ENCODE results near the gene CAND2. TPM values are rescaled to one million over a fixed set of nuclear protein-coding genes. Genes with fewer than 3 reads are reported as not detected.

Gene CAND2
- polyA plus RNA-seq, 4 donors: 0.27 to 1.5 (median 1.3) TPM; not detected in 1

DNA sequence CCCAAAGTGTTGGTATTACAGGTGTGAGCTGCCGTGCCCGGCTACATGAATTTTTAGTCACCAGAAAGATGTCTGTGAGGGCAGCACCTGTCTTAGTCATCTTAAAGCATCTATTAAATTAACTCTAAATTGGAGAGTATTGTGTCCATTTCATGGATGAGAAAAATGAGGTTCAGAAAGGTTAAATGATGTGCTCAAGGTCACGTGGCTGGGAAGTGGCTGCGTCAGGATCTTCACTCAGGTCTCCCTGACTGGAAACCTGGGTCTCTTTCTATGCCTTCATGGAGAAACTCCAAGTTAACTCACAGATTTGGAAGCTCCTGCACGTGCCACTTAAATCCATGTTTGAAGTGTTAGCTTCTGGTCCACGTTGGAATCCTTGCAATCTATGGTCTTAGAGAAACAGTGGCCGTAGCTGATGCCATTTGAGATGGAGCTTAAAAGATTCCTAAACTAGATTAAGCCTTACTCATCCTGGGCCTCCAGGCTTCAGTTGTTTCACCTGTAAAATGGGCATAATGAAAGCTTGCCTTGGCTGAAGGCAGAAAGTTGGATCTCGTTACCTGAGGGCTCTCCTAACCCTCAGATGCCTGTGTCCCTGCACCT, 32.2 kb upstream of the CAND2 start:
- Histone ChIP-seq H3K9me3 (ENCODE audit: control insufficient read depth in 2 of 2, insufficient read depth in 1 of 2, low read depth in 1 of 2, low read length in 1 of 2) (no peaks in the 10 kb centered on the region), H3K27me3 (ENCODE audit: control insufficient read depth in 3 of 3, insufficient read depth in 3 of 3, low read length in 3 of 3) (no peaks in the 10 kb centered on the region), H3K27ac (ENCODE audit: low read depth in 1 of 3, low read length in 2 of 3) (no peak overlapping the region), H3K4me3 (ENCODE audit: low read depth in 1 of 3, low read length in 3 of 3) (no peak overlapping the region), H3K36me3 (ENCODE audit: control insufficient read depth in 3 of 3, insufficient read depth in 2 of 3, low read depth in 1 of 3, low read length in 3 of 3) (no peaks in the 10 kb centered on the region), H3K4me1 (ENCODE audit: control insufficient read depth in 3 of 3, insufficient read depth in 2 of 3, low read depth in 1 of 3, low read length in 2 of 3) (no peaks in the 10 kb centered on the region)
- WGBS, 3 donors: 72 to 80% (median 76%) methylated on average over 8 of the region's 8 CpGs
- FAIRE-seq: no peak
- no peak for DNase-seq

GRCh38 chr3:12766541-12766940, 29.9 kb upstream of the CAND2 start:
- H3K4me3 ChIP-seq (ENCODE audit: low read depth in 1 of 3, low read length in 3 of 3): no peak overlapping the region
- H3K27me3 ChIP-seq (ENCODE audit: control insufficient read depth in 3 of 3, insufficient read depth in 3 of 3, low read length in 3 of 3): no peaks in the 10 kb centered on the region
- no peaks in the 10 kb centered on the region for H3K36me3 ChIP-seq (ENCODE audit: control insufficient read depth in 3 of 3, insufficient read depth in 2 of 3, low read depth in 1 of 3, low read length in 3 of 3)
- no peaks in the 10 kb centered on the region for H3K9me3 ChIP-seq (ENCODE audit: control insufficient read depth in 2 of 2, insufficient read depth in 1 of 2, low read depth in 1 of 2, low read length in 1 of 2)
- H3K27ac ChIP-seq (ENCODE audit: low read depth in 1 of 3, low read length in 2 of 3): no peak overlapping the region
- FAIRE-seq (no peak), DNase-seq (no peak)
- no peaks in the 10 kb centered on the region for H3K4me1 ChIP-seq (ENCODE audit: control insufficient read depth in 3 of 3, insufficient read depth in 2 of 3, low read depth in 1 of 3, low read length in 2 of 3)
- 65 to 82% (median 74%) methylated on average over 6 of the region's 6 CpGs for WGBS, 3 donors

DNA sequence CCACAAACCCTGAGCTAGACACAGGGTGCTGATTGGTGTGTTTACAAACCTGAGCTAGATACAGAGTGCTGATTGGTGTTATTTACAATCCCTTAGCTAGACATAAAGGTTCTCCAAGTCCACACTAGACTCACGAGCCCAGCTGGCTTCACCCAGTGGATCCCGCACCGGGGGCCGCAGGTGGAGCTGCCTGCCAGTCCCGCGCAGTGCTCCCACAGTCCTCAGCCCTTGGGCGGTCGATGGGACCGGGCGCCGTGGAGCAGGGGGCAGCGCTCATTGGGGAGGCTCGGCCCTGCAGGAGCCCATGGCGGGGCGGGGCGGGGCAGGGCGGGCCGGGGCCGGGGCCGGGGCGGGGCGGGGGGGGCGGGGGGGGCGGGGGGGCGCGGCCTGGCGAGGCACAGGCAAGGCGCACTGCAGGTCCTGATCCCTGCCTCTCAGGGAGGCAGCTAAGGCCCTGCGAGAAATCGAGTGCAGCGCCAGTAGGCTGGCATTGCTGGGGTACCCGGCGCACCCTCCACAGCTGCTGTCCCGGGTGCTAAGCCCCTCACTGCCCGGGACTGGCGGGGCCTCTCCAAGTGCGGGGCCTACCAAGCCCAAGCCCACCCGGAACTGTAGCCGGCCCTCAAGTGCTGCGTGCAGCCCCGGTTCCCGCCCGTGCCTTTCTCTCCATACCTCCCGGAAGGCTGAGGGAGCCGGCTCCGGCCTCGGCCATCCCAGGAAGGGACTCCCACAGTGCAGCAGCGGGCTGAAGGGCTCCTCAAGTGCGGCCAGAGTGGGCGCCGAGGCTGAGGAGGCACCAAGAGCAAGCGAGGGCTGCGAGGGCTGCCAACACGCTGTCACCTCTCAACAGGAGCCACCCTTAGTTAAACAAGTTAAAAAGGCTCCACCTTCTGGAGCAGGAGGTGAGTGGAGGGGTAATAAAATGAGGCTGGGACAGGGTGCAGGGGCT, 27.6 kb upstream of the CAND2 start:
- FAIRE-seq (no peak), DNase-seq (no peak)
- H3K36me3 ChIP-seq (ENCODE audit: control insufficient read depth in 3 of 3, insufficient read depth in 2 of 3, low read depth in 1 of 3, low read length in 3 of 3): no peaks in the 10 kb centered on the region
- WGBS, 3 donors: 74 to 84% (median 81%) methylated on average over 35 to 54 of the region's 54 CpGs
- no peaks in the 10 kb centered on the region for H3K27me3 ChIP-seq (ENCODE audit: control insufficient read depth in 3 of 3, insufficient read depth in 3 of 3, low read length in 3 of 3)
- H3K9me3 ChIP-seq (ENCODE audit: control insufficient read depth in 2 of 2, insufficient read depth in 1 of 2, low read depth in 1 of 2, low read length in 1 of 2): no peaks in the 10 kb centered on the region
- no peaks in the 10 kb centered on the region for H3K4me1 ChIP-seq (ENCODE audit: control insufficient read depth in 3 of 3, insufficient read depth in 2 of 3, low read depth in 1 of 3, low read length in 2 of 3)
- no peak overlapping the region for H3K4me3 ChIP-seq (ENCODE audit: low read depth in 1 of 3, low read length in 3 of 3)
- no peak overlapping the region for H3K27ac ChIP-seq (ENCODE audit: low read depth in 1 of 3, low read length in 2 of 3)

DNA sequence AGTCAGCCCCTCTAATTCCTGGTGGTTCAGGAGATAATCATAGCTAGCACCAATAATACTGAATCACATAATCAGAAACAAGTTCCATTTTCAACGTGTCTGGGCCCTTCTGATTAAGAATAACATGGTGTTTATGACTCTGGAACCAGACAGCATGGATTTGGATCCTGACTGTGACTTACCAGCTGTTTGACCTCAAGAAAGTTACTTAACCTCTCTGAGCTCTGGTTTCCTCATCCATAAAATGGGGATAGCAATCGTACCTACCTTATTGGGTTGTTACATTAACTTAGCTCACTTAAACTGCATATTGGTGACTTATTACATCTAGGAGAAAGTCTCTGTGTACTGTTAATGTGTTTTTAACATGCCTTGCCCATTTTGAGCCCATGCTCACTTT, 26.7 kb upstream of the CAND2 start:
- WGBS, 3 donors: 58 to 75% (median 65%) methylated on average over 2 of the region's 2 CpGs
- H3K4me1 ChIP-seq (ENCODE audit: control insufficient read depth in 3 of 3, insufficient read depth in 2 of 3, low read depth in 1 of 3, low read length in 2 of 3): no peaks in the 10 kb centered on the region
- no peak overlapping the region for H3K27ac ChIP-seq (ENCODE audit: low read depth in 1 of 3, low read length in 2 of 3)
- no peaks in the 10 kb centered on the region for H3K9me3 ChIP-seq (ENCODE audit: control insufficient read depth in 2 of 2, insufficient read depth in 1 of 2, low read depth in 1 of 2, low read length in 1 of 2)
- no peaks in the 10 kb centered on the region for H3K36me3 ChIP-seq (ENCODE audit: control insufficient read depth in 3 of 3, insufficient read depth in 2 of 3, low read depth in 1 of 3, low read length in 3 of 3)
- DNase-seq (no peak), FAIRE-seq (no peak)
- no peak overlapping the region for H3K4me3 ChIP-seq (ENCODE audit: low read depth in 1 of 3, low read length in 3 of 3)
- no peaks in the 10 kb centered on the region for H3K27me3 ChIP-seq (ENCODE audit: control insufficient read depth in 3 of 3, insufficient read depth in 3 of 3, low read length in 3 of 3)

DNA sequence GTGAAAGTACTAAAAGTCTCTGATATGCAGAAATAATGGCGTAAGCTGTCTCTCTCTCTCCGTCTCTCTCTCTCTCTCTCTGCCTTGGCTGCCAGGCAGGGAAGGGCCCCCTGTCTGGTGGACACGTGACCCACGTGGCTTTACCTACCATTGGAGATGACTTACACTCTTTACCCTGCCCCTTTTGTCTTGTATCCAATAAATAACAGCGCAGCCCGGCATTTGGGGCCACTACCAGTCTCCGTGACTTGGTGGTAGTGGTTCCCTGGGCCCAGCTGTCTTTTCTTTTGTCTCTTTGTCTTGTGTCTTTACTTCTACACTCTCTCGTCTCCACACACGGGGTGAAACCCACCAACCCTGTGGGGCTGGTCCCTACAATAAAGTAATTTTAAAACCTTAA, 25.2 kb upstream of the CAND2 start:
- Histone ChIP-seq H3K9me3 (ENCODE audit: control insufficient read depth in 2 of 2, insufficient read depth in 1 of 2, low read depth in 1 of 2, low read length in 1 of 2) (no peaks in the 10 kb centered on the region), H3K36me3 (ENCODE audit: control insufficient read depth in 3 of 3, insufficient read depth in 2 of 3, low read depth in 1 of 3, low read length in 3 of 3) (no peaks in the 10 kb centered on the region), H3K4me1 (ENCODE audit: control insufficient read depth in 3 of 3, insufficient read depth in 2 of 3, low read depth in 1 of 3, low read length in 2 of 3) (no peaks in the 10 kb centered on the region), H3K4me3 (ENCODE audit: low read depth in 1 of 3, low read length in 3 of 3) (no peak overlapping the region), H3K27ac (ENCODE audit: low read depth in 1 of 3, low read length in 2 of 3) (no peak overlapping the region), H3K27me3 (ENCODE audit: control insufficient read depth in 3 of 3, insufficient read depth in 3 of 3, low read length in 3 of 3) (no peaks in the 10 kb centered on the region)
- DNase-seq (no peak), FAIRE-seq (no peak)
- WGBS, 3 donors: 82 to 91% (median 90%) methylated on average over 9 of the region's 9 CpGs

GRCh38 chr3:12772462-12772861, 24.0 kb upstream of the CAND2 start:
- DNase-seq: no peak
- WGBS, 3 donors: 56 to 88% (median 79%) methylated on average over 5 of the region's 5 CpGs
- H3K36me3 ChIP-seq (ENCODE audit: control insufficient read depth in 3 of 3, insufficient read depth in 2 of 3, low read depth in 1 of 3, low read length in 3 of 3): no peaks in the 10 kb centered on the region
- H3K27me3 ChIP-seq (ENCODE audit: control insufficient read depth in 3 of 3, insufficient read depth in 3 of 3, low read length in 3 of 3): no peaks in the 10 kb centered on the region
- no peaks in the 10 kb centered on the region for H3K9me3 ChIP-seq (ENCODE audit: control insufficient read depth in 2 of 2, insufficient read depth in 1 of 2, low read depth in 1 of 2, low read length in 1 of 2)
- no peak overlapping the region for H3K27ac ChIP-seq (ENCODE audit: low read depth in 1 of 3, low read length in 2 of 3)
- no peaks in the 10 kb centered on the region for H3K4me1 ChIP-seq (ENCODE audit: control insufficient read depth in 3 of 3, insufficient read depth in 2 of 3, low read depth in 1 of 3, low read length in 2 of 3)
- FAIRE-seq: no peak
- no peak overlapping the region for H3K4me3 ChIP-seq (ENCODE audit: low read depth in 1 of 3, low read length in 3 of 3)

DNA sequence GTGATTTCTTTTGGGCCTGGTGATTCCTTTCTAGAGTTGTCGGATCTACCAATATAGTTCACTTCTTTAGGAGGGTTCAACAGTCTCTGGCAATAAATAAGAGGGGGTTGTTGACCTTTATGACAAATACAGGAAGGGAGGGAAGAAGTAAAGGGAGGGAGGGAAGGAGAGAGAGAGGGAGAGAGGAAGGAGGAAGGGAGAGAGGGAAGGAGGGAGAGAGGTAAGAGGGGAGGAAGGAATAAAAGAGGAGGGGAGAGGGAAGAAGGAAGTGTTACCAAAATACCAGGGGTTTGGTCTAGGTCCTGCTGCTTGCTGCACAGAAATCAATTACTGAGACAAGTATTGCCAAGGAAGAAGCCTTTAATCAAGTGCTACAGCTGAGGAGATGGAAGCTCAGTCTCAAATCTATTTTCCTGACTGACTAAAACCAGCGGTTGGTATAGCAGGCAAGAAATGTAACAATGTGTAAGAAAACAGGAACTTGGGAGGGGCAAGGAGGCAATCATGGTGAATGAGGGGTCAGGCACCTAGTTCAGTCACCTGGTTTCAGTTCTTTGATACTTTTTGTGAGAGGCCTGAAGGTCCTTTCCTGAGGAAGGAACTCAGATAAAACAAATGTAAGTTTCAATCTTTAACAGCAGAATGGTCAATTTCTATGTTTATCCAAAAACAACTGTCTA, 23.3 kb upstream of the CAND2 start:
- WGBS, 3 donors: 56 to 69% (median 58%) methylated on average over 2 of the region's 2 CpGs
- no peak for FAIRE-seq
- no peak overlapping the region for H3K27ac ChIP-seq (ENCODE audit: low read depth in 1 of 3, low read length in 2 of 3)
- no peak overlapping the region for H3K4me3 ChIP-seq (ENCODE audit: low read depth in 1 of 3, low read length in 3 of 3)
- DNase-seq: no peak
- H3K4me1 ChIP-seq (ENCODE audit: control insufficient read depth in 3 of 3, insufficient read depth in 2 of 3, low read depth in 1 of 3, low read length in 2 of 3): no peaks in the 10 kb centered on the region
- no peaks in the 10 kb centered on the region for H3K36me3 ChIP-seq (ENCODE audit: control insufficient read depth in 3 of 3, insufficient read depth in 2 of 3, low read depth in 1 of 3, low read length in 3 of 3)
- H3K27me3 ChIP-seq (ENCODE audit: control insufficient read depth in 3 of 3, insufficient read depth in 3 of 3, low read length in 3 of 3): no peaks in the 10 kb centered on the region
- H3K9me3 ChIP-seq (ENCODE audit: control insufficient read depth in 2 of 2, insufficient read depth in 1 of 2, low read depth in 1 of 2, low read length in 1 of 2): no peaks in the 10 kb centered on the region

DNA sequence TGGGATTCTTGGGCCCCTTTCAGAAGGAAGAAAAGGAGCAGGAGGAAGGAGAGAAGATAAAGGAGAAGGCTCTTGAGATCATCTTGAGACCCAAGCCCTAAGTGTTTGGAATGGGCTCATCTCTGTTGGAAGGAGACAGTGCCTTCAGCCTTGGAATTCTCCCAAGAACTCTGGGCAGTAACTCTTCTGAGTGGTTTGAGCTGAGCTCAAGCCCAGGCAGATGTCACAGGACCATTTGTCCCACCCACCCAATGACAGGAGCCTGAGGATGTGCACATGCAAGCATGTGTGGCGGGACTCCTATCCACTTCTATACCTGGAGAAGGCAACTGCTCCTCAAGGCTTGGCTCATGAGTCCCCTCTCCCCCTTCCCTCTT, 22.8 kb upstream of the CAND2 start:
- WGBS, 3 donors: 84 to 92% (median 91%) methylated on average over 1 of the region's 1 CpG
- Histone ChIP-seq H3K27ac (ENCODE audit: low read depth in 1 of 3, low read length in 2 of 3) (no peak overlapping the region), H3K4me3 (ENCODE audit: low read depth in 1 of 3, low read length in 3 of 3) (no peak overlapping the region), H3K4me1 (ENCODE audit: control insufficient read depth in 3 of 3, insufficient read depth in 2 of 3, low read depth in 1 of 3, low read length in 2 of 3) (no peaks in the 10 kb centered on the region), H3K9me3 (ENCODE audit: control insufficient read depth in 2 of 2, insufficient read depth in 1 of 2, low read depth in 1 of 2, low read length in 1 of 2) (no peaks in the 10 kb centered on the region), H3K36me3 (ENCODE audit: control insufficient read depth in 3 of 3, insufficient read depth in 2 of 3, low read depth in 1 of 3, low read length in 3 of 3) (no peaks in the 10 kb centered on the region), H3K27me3 (ENCODE audit: control insufficient read depth in 3 of 3, insufficient read depth in 3 of 3, low read length in 3 of 3) (no peaks in the 10 kb centered on the region)
- no peak for DNase-seq
- FAIRE-seq: no peak
